ENCODE results near the gene MARCO.

MARCO gene, protein sequence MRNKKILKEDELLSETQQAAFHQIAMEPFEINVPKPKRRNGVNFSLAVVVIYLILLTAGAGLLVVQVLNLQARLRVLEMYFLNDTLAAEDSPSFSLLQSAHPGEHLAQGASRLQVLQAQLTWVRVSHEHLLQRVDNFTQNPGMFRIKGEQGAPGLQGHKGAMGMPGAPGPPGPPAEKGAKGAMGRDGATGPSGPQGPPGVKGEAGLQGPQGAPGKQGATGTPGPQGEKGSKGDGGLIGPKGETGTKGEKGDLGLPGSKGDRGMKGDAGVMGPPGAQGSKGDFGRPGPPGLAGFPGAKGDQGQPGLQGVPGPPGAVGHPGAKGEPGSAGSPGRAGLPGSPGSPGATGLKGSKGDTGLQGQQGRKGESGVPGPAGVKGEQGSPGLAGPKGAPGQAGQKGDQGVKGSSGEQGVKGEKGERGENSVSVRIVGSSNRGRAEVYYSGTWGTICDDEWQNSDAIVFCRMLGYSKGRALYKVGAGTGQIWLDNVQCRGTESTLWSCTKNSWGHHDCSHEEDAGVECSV

DNA sequence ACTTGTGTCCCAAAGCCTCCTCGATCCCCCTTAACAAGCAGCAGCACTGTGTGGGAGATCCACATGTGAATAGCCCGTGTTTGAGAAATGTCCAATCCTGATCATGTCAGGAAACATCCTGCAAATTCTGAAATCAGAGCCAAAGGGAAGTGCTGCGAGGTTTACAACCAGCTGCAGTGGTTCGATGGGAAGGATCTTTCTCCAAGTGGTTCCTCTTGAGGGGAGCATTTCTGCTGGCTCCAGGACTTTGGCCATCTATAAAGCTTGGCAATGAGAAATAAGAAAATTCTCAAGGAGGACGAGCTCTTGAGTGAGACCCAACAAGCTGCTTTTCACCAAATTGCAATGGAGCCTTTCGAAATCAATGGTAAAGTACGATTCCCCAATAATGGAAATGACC lies at the start of gene MARCO:
TSS of gene MARCO (plus strand) at position 164 of the 400 bp plus-strand sequence. CDS start at position 271, 107 bp downstream.
- no peak for DNase-seq

DNA sequence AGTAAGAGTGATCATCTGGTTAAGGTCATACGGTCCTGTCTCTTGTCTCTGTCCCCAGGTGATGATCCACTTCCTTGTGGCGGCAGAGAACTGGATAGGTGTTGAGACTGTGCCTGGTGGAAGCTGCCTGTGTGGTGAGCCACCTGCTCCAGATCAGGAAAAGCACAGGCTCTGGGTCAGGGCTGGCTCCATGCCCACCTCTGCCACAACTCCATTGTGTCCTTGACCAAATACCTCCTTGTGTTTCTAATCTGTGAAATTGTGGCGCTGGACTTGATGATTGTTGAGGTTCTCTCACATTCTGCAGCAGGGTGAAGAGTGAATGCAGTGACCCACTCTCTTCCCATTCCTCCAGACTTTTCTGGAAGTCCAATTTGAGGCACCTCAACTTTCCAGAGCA lies 48.9 kb upstream of the MARCO start:
- no peak for DNase-seq

DNA sequence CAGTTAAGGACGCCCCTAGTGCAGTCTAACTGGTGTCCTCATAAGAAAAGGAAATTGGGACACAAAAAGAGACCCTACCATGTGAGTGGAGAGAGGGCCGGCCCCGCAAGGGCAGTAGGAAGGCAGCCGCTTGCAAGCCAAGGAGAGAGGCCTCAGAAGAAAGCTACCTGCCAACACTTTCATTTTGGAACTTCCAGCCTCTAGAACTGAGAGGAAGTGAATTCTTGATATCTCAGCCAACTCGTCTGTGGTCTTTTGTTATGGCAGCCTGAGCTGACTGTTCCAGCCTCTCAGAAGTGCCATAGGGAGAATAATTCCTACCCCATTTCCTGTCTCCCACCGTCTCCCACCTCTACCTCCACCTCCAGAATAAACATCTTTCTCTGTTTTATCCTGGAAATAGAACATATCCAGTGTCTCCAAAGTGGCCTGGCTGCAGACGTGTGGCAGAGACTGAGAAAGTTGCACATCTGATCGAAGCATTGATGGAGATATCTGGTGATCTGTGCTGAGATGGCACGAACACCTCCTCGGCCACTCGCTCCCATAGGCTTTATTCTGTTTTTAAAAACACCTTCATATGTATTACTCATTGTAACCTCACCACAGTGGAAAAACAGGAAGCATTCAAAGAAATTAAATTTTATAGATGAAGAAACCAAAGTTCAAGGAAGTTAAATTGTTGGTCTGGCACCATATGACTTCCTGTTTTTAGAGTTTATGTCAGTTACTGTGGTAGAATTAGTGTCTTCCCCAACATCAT lies 39.5 kb upstream of the MARCO start:
- peak in 1 of 2 donors; percentile 3 for DNase-seq

DNA sequence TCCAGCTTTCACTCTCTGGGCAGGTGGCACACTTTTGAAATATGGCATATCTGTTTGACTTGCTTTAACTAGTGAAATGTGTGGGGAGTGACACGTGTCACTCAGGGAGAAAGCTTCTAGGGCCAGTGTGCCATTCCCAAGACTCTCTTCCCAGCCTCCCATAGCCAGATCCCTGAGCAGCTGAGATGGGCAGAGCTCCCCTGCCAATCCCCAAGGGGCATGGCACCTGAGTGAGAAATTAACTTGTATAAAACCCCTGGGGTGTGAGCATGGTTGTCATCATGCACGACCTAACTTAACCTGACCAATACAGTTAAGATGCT lies 39.0 kb upstream of the MARCO start:
- DNase-seq: no peak

DNA sequence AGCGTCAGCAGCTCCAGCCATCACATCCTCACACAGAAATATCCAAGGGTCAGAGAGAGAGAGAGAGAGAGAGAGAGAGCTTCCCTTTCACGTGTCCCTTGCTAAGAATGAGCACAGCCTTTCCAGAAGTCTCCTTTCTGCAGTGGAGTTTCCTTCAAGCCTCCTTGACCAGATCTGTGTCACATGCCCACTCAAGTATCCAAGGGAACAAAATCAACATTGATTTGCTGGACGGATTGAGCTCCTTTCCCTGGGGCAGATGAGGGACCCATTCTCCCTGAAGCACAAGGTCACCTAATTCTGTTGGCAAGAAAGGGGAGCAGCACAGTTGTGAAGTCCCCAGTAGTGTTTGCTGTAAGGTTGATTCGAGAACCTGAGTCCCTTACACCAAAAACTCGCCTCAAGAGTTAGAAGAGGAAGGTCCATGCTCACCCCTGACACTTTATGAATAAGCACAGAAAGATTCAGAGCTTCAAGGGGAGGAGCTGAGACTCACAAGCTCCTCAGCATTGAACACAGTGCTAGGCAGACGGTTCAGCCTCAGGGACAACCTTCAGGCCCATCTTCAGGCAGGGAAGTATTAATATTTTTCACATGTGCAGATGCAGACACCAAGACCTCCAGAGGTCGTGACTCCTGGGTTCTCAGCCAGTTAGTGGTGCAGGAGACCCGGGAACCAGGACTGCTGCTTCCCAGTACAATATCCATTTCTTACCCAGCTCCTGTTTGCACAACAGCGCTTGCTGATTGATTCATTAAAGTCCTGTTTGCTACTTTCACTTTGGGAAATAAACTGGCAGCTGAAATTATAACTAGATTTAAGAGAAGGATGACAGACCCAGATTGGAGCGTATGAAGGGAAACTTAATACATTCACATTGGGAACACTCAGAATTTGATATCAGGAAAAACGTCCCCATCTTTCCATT lies 38.2 kb upstream of the MARCO start:
- no peak for DNase-seq

DNA sequence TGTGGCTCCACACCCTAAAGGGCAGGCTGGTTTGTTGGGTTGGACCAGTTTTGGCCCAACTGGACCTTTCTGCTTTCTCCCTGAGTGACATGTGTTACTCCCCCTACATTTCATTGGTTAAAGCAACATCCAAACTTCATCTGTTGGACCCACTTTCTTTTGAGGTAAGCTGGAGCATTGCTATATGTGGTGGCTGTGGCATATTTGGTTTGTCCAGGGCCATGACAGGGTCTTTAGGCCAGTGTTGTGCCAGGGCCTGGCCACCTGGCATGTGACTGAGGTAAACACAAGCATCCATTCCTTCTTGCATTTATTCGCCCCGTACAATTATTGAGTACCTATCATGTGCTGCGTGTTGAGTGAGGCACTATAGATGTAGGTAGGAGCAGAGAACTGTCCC lies 36.8 kb upstream of the MARCO start:
- no peak for DNase-seq

DNA sequence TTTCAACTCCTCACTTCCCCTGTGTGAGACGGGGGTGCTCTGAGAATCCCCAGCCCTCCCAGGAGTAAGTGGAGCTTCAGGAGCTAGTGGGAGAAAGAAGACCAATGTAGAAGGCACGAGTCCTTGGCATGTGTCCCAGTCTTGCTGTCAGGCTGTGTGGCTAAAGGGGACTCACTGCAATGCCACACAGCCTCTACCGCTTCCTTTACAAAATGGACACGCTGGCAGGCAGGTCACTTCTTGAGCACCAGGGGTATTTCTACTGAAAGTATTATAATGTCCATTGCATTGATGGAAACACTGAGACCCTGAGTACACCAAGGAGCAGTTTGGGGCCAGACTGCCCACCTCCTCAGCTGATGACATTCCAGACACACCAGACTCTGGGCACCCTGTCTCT lies 35.8 kb upstream of the MARCO start:
- no peak for DNase-seq

DNA sequence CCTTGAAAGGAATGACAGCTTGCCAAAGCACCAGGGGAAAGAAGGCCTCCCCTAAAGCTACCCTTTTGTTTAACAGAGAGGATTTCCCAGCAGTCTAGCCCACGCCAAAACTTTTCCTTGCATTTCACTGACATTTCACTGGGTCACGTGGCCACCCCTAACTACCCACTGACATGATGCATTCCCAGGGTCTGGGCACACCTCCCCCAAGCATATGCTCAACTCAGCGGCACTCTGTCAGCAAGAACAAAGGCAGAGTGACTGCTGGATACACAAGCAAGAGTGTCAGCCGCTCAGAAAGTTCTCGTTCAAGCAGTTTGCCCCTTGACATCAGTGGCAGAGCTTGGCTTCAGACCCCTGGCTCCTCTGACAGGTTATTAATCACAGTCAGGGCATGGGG lies 34.2 kb upstream of the MARCO start:
- no peak for DNase-seq

DNA sequence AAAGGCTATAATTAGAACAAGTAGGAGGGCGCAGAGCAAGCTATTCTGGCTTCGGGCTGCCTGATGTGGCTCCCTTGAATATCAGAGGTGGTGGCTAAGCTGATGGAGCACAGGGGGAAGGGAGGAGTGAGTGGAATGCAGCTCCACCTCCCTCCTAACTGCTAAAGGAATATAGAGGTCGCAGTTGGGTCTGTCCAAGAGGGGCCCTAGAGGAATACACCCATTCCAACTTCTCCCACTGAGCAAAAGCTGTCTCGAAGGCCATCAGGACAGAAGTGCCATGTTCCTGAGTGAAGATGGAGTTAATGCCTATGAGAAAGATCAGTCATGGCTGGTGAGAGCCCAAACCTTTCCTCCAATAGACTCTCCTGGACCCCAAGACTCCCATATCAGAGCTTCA lies 32.8 kb upstream of the MARCO start:
- no peak for DNase-seq

DNA sequence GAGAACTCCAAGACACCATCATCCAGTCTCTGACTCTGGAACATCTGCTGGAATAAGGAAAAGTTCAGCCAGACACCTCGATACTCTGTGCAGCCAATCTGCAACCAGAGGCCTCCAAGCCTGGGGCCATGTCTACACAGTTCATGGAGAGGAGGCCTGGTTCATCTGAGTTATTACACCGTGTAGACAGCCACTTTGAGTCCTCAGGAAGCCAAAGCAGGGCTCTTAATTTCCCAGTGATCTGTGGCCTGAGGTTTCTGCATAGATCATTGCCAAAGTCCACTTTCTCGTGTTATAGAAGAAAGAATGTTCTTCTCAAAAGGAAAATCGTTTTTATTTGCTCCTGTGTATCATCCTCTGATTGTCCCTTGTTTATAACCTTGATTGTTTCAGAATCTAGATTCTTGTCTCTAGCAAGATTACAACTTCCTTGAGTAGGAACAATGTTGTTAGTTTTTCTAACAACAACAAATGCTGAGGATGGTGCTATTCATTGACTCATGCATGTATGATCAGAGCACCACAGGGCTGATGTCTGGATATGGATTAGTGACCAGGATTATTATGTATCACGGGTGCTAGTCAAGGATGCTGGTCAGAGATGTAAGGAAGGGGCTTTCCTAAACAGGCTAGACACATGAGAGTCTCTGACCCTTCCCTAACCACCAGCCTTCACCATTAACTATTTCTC lies 30.7 kb upstream of the MARCO start:
- no peak for DNase-seq

DNA sequence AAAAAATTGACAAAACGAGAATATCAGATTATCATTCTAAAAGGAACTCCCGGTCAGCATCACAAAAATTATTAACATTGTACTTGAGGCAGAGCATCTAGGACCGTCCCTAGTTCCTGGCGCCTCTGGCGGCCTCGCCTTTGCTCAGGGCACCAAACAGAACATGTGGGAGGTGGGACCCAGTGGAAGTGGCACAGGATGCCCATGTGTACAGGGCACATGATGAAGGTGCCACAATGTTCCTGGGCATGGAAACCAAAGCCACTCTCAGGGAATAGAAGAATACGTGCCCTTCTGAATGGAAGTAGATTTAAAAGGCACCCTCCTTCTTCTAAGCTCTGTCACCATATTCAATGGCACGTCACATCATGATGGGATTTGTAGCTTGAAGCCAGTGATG lies 30.1 kb upstream of the MARCO start:
- no peak for DNase-seq

DNA sequence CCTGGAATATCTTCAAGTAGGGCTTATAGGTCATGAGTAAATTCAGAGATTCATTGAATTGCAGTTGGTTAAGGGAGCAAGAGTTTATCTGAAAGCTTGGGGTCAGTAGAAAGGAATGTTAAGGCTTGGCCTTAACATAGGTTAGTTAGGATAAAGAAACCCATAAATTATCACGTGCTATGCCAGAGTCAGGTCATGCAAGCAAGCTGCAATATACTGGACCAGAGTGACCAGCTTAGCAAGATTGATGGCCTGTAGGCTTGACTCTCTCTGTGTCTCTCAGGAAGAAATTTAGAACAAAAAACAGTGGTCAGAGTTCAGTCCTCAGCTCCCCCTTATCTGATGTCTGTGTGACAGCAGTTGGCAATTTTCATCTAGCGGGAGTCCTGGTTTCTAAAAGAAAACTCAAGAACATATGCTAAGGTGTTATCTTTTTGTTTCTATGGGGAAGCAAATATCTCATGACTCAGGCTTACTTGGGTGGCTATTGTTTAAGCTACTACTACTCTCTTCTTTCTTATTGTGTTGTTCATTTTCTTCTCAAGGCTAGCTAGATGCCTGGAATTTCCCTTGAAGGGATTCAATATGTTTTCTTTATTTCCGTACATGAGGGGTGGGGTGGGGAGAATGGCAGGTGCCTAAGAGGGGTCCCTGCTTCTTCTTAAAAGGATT lies 28.7 kb upstream of the MARCO start:
- DNase-seq: no peak

DNA sequence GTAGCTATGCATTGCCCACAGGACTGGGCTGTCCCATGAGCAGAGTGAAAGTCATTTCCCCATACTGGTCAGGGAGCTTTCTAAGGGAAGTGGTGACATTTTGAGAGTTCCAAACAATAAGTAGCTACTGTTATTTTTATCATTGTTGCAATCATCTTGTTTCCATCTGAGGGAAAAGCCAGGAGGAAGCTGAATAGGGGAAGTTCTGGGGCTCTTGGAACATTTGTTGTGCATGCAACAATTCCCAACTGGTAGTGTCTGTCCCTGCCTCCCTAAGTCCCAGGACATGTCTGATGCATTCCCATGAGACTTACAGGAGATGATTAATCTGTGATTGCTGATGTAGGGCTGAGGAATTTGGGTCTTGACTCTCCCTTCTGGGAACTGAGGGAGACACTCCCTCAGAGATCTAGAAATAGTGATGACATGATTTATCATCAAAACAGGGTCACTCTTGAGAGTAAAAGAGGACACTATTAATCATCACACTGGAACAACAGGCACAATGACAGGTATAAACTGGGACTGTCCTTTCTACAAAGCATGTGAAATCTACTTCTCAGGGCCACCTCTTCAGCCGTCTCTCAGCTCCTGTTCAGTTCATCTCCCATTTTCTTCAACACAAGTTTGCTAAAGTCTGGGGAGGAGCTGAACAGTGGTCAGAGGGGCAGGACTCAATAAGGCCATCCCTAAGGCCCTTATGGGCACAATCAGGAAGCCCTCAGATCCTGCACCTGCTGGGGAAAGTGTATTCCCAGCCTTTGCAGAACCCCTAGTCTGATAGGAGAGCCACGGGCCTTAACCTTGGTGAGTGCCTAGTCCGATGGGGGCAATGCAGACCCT lies 28.0 kb upstream of the MARCO start:
- DNase-seq: no peak

DNA sequence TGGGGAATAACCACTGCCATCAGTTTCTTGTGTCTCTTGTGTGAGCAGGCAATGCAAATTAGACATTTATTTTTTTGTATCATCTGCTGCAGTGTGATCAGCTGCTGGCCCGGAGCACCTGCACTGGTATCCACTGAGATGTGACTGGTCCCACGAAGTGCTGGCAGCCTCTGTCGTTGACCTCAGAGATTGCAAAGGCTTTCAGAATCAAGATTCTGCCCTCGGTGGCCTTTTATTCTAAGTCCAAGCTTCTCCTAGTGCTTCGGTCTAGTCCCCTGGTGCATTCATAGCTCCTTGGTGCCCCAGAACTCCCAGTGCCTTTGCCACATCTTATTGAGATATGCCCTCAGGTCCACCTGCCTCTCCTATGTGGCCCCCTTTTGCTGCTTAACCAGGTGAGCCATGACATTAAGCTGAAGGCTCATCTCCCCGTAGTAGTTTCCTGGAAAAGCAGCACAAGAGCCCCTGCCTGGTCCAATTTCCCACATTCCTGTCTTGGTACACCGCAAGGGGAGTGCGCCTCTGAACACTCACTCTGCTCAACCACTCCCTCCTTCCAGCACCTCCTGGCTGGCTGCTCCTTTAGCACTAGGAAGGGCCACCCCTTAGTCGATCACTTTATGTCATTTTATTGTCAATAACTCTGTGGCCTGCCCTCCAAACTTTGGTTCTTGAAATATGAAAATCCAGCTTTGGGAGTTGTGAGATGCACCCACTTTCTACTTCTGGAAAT lies 27.1 kb upstream of the MARCO start:
- DNase-seq: no peak

DNA sequence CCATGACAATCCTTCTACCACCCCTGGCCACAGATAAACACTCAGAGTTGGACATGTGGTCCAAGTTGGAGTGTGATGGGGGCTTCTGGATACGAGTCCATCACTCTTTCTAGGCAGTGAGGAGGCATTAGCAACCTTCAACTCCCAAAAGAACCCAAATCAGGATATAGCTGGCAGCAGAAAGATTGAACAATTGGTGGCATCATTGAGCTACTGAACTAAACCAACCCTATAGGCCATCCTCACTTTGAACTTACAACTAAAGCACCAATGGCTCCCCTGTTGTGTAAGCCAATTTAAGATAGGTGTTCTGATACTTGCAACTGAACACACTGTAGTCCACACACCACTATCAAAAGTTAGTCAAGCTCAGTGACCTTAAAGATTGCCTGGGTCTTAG lies 24.0 kb upstream of the MARCO start:
- DNase-seq: no peak

DNA sequence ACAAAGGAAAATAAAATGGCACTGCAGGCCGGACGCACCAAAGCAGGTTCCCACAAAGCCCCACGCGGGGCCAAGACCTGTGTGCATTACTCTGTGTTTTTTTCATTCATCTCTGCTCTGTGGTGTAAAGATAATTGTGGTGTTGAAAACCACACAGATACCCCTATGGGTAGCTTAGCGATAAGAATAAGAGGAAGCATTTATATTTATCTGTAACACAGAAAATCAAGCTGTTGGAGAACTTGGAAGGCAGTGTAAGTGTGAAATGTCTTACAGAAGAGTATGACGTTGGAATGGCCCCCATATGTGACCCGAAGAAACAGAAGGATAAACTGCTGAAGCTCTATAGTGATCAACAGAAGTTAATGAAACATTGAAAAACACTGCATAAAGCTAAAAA lies 20.3 kb upstream of the MARCO start:
- DNase-seq: no peak

DNA sequence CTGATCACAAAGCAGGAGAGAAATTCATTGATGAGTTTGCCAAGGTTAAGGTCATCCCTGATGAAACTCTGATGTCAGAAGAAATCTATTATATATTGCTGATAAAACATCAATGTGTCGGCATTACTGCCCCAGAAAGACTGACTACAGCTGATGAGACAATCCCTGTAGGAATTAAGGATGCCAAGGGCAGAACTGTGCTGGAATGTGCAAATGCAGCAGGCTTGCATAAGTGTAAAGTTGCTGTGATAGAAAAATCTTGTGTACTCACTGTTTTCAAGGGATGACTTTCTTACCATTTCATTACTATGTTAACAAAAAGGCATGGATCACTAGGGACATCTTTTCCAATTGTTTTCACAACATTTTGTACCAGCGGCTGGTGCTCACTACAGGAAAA lies 19.7 kb upstream of the MARCO start:
- DNase-seq: no peak

DNA sequence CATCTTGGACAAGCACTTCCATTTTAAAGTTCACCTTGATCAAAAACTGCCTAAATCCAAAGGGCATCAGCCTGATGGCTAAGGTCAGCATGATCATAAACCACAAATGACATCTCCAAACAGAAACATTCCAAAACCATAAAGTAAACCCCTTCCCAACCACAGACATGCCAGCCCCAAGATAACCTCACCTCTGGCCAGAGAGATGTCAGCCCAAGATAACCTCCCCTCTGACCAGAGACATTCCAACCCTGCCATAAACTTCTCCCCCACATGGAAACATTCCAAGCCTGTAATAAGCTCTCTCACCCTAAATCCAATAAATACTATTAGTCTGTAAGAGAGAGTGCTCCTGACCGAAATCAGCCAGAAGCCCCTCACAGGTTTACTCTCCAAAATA lies 18.6 kb upstream of the MARCO start:
- DNase-seq: no peak

DNA sequence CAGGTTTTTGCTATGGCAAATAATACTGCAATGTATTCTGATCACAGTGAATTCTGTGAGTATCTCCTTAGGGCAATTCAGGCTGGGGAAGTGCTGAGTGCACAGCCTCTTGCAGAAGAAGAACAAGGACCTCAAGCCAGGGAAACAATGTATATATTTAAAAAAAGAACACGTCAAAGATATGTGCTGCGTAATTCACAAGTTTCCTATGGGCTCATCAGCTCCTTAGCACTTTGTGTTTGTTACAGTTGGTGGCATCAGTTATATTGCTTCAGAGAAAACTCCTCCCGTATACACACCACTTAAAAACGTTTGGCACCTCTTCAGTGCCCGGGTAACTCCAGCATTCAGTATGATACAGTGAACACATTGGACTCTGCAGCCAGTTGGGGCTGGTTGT lies 16.5 kb upstream of the MARCO start:
- DNase-seq: no peak

DNA sequence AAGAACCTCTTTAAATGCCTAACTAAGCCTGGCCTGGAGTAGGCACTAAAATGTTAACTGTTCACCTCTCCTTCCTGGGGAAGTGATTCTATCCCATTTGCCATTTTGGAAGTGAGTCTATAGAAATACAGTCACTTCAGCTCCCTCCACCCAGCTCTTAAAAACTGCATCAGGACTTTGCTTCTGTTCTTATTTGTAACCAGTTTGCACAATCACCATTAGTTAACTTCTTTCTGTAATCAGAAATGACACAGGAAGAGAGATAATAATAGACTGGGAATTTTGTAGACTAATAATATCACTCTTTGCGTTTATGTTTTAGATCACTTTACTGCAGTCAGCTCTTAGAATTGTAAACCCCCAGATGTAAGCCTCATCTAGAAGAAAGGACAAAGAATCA lies 16.0 kb upstream of the MARCO start:
- DNase-seq: no peak

Measured in CD4-positive, alpha-beta T cell treated with Interleukin-4 for 1 hour (primary cell).